ENCODE measurements around the gene HDAC4. TPM values are rescaled to one million over a fixed set of nuclear protein-coding genes. Genes with fewer than 3 reads are reported as not detected.
"Not testable (repeated sequence)": the region's sequence is repeated elsewhere in the genome, so short reads cannot be mapped to it uniquely, and the experiment has no call there.

Gene HDAC4
- total RNA-seq, 1 experiment from 2014 or later: 4.5 TPM

DNA sequence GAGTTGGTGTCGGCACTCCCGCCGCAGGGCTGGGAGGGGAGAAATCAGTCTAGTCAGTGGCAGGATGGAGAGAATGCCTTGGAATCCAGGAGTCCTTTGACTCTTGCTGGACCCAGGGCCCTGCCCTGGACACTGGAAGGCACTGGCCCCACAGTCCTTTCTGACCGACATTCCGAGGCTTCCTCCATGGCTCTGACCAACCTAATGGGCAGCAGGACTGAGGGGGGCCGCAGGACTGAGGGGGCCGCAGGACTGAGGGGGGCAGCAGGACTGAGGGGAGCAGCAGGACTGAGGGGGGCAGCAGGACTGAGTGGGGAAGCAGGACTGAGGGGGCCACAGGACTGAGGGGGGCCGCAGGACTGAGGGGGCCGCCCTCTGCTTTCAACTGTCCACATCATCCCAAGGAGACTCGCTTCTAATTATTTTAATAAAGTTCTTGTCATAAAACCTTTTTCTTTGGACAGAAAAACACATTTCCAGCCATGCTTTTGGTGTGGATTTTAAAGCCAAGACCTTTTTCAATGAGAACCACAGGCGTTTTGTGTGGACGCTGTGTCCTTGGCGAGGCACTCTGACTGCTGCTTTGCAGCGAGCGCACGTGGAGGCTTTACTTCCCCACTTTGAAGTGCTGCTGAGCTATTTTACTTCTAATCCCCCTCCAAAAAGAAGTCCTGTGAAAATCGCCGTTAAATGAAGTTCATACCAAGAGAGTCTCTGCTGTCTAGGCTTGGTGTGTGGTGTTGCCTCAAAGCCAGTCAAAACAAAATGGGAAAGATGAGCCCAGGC, 326.9 kb downstream of the HDAC4 start:
- in situ Hi-C loops (cut with HindIII; ENCODE audit: low sequenced_read_pairs): no loop called here
- DNase-seq (ENCODE audit: low spot score): no peak

DNA sequence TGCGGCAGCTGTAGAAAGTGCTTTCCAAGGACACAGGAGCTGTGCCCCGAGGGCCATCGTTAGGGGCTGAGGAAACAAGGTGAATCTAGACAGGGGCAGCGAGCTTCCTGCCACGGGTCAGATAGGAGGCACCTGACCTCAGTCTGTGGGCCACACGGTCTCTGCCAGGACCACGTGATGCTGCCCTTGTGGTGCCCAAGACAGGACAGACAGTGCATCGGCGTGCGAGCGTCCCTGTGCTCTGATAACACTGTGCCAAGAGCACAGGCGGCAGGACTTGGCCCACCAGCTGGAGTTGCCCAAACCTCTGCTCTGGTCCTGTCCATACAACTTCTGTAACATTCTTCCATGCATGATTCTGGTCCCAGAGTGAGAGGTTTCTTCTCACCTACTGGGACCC, 327.6 kb downstream of the HDAC4 start:
- in situ Hi-C loops (cut with HindIII; ENCODE audit: low sequenced_read_pairs): no loop called here
- no peak for DNase-seq (ENCODE audit: low spot score)

DNA sequence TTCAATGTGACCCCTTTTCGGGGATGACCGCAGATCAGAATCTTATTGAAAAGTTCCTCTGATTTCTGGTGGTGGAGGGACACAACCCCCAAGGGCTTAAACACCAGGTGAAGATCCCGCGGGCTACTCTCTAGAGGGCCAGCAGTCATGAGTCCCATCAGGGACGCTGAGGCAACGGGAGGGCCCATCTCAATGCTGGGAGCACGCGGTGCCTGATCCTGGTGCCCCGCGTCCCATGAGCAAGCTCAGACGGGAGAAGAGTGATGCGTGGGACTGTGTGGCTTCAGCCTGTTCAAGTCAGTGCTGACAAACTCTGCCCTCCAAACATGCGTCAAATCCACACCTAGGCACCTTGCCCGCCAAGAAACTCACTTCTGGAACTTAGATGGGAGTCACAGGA, 328.0 kb downstream of the HDAC4 start:
- in situ Hi-C loops (cut with HindIII; ENCODE audit: low sequenced_read_pairs): no loop called here
- no peak for DNase-seq (ENCODE audit: low spot score)

DNA sequence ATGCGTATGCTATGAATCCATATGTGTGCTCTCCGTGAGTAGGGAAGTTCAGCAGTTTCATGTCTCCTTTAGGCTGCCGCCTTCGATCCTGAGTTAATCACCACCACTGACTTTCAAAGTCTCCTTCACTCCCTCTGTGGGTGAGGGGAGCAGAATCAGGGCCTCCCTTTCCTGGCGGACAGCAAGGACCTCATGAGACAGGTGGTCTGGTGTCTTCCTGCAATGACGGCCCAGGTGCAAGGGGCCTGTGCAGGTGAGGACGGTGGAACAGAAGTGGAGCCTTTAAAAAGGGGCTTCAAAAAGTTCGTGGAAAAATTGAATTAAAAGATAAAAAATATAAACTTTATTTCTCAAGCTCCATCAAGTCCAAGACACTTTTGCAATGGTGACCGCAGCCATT, 330.4 kb downstream of the HDAC4 start:
- in situ Hi-C loops (cut with HindIII; ENCODE audit: low sequenced_read_pairs): no loop called here
- no peak for DNase-seq (ENCODE audit: low spot score)

DNA sequence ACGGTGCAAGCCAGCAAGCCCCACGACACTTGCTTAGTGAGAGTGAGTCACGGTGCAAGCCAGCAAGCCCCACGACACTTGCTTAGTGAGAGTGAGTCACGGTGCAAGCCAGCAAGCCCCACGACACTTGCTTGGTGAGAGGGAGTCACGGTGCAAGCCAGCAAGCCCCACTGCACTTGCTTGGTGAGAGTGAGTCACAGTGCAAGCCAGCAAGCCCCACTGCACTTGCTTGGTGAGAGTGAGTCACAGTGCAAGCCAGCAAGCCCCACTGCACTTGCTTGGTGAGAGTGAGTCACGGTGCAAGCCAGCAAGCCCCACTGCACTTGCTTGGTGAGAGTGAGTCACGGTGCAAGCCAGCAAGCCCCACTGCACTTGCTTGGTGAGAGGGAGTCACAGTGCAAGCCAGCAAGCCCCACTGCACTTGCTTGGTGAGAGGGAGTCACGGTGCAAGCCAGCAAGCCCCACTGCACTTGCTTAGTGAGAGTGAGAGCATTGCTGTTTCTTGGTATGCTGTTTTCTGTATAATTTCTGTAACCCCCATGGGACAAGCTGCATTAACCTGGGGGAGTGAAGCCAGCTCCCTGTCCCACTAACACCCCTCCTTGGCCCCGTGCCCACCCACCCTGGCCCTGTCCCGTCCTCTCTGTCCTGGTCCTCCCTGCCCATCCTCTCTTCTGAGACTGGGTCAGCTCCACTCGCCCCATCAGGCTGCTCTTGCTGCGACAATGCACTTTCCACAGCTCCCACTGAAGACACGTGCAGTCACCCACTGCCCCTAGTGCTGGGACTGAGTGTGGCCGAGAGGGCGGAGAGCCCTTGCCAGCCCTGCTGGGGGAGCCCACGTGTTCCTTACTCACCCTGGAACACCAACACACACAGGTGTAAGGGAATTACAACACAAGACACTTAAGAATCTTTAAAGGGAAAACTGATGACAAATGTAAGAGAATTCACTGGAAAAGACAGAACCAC, 331.2 kb downstream of the HDAC4 start:
- in situ Hi-C loops (cut with HindIII; ENCODE audit: low sequenced_read_pairs): not testable (repeated sequence)

DNA sequence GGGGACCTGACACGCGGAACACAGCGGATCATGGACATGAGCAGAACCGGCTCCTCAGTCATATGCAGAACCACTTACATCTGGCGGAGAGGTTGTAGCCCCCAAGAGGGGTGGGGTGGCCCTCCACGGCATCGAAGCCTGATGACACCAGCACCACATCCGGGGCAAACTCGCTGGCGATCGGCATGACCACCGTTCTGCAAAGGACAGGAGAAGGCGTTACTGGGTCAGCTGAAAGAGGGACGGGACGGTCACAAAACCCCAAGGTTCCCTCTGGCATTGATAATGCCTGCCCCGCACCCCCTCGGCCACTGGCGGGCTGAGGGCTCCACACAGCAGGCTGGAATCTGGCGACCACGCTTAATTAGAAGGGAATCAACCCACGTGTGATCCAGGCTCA, 332.4 kb downstream of the HDAC4 start:
- DNase-seq (ENCODE audit: low spot score): no peak

More for the DNA sequence above, 331.2 kb downstream of the HDAC4 start:
- not testable (repeated sequence) for DNase-seq (ENCODE audit: low spot score)

DNA sequence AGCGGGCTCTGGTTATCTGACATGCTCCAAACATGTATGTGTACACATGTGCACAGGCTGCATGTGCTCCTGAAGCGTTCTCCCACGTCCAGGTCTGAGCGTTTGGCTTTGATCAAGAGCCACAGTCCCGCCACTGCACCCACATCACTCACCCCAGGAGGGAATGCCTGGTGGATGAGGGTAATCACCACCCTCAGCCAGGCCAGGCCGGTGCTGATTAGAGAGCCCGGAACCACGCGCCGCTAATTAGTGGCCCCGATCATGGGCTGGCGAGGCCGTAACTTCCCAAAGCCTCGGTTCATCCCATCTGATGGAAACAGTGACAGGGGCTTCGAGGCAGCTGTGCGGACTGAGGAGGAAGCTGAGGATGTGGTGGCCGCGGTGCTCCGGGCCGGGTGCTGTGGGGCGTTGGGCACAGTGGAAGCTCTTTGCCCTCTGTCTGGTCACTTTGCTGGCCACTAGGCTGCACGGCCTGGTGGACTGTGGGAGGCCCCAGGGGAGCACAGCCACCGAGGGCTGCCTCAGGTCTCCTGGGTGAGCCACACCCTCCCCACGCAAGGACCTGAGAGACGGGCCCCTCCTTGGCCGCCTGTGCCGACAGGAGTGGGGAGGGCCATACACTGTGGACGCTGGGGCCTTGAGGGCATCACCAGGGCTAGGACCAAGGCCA, 333.5 kb downstream of the HDAC4 start:
- DNase-seq (ENCODE audit: low spot score): no peak
- in situ Hi-C loops (cut with HindIII; ENCODE audit: low sequenced_read_pairs): no loop called here

More for the DNA sequence above, 332.4 kb downstream of the HDAC4 start:
- in situ Hi-C loops (cut with HindIII; ENCODE audit: low sequenced_read_pairs): no loop called here

DNA sequence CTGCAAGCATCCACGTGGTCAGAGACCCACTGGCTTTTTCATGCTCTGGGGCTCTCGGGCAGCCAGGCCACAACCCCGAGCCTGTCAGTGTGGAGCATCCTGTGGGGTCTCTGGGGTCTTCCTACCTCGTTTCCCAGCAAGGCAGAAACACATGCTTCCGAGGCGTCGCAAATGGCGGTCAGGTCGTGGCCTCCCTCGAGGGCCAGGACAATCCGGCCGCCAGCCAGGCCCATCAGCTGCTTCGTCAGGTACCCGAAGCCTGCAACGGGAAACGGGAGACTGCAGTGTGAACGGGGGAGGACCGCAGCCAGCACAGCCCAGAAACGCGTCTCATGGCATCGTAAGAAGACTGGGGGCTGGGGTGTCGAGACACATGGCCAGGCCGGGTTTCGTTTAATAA, 334.2 kb downstream of the HDAC4 start:
- in situ Hi-C loops (cut with HindIII; ENCODE audit: low sequenced_read_pairs): no loop called here
- DNase-seq (ENCODE audit: low spot score): no peak

DNA sequence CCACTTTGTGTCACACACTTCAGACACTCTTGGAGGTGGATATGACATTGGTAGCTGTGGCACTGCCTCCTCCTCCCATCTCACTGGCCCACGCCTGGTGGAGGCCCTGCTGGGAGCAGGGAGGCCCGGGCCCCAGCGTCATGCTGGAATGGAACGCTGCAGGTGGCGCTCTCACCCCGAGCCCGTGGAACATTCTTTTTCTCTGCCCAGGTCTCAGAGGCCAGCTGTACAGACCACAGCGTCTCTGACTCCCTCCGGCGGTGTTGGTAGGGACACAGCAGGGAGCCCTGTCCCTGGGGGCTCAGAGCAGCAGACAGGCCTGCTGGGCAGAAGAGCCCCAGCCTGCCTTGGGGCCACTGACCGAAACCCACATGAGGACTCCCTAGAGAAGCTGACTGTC, 334.9 kb downstream of the HDAC4 start:
- DNase-seq (ENCODE audit: low spot score): no peak
- in situ Hi-C loops (cut with HindIII; ENCODE audit: low sequenced_read_pairs): no loop called here

DNA sequence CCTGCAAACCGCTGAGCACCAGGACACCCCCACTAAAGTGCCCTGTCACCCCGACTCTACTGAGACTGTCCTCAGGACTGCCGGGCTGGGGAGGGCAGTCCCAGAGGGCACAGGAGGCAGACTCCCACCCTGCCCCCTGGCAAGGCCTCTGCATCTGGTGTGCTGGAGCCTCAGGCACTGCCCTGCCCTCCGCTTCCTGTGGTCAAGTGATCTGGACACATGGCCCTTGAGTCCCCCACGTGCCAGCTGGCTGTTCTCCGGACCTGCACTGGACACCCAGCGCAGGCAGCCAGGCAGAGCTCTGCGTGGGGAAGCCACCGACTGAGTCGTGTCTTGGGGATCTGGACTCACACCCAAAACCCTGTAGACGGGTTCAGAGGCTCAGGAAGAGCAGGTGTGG, 335.3 kb downstream of the HDAC4 start:
- in situ Hi-C loops (cut with HindIII; ENCODE audit: low sequenced_read_pairs): no loop called here
- no peak for DNase-seq (ENCODE audit: low spot score)

DNA sequence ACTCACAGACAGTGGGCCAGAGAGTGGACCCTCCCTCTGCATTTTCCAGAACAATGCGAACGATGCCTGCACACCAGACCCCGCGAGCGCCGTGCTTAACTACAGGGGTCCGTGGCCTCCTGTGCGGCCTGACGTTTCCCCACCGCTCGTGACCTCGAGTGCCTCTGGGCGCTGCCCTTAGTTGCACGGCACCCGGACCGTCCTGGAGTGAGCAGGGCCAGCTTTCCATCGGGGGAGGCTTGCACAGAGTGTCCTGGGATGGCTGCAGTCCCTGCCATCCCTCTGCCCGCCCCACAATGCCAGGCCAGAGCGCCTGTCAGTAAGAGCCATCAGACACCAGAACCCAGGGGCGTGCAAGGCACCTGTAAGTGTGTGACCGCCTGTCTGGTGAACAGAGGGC, 335.9 kb downstream of the HDAC4 start:
- DNase-seq (ENCODE audit: low spot score): no peak
- in situ Hi-C loops (cut with HindIII; ENCODE audit: low sequenced_read_pairs): no loop called here

DNA sequence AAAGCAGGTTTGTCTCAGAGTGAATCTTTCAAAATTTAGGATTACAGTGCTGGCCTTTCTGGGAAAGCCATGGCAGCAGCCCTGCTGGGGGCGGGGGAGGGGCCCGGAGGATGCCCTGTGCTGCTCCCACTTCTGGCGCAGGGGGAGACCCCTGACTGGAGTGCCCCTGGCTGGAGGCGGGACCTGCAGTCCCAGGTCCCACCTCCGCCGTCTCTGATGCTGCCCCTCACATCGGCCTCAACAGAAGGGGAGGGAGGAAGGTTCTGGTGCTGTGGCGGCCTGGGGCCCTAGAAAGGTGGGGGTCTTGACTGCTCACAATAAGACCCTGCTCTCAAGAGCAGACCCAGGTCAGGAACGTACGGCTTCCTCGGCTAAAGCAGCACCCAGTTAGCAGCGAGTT, 336.6 kb downstream of the HDAC4 start:
- DNase-seq (ENCODE audit: low spot score): no peak
- in situ Hi-C loops (cut with HindIII; ENCODE audit: low sequenced_read_pairs): no loop called here

DNA sequence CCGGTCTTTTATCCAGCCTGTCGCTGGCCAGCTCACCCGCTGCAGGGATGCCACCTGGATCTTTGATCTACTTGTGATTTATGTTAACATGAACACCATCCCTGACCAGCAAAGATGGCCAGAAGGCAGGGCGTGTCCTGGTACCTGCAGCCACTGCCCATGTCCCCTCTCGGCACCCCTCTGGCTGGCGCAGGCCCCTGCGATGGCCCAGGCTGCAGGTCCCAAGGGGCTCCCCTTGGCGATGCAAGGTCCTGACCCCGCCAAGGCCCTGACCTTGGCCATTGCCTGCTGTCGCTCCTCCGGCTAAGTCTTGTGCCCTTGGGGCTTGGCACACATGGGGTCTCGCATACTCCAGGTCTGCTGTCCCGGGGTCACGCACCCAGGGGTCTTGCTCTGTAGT, 338.1 kb downstream of the HDAC4 start:
- in situ Hi-C loops (cut with HindIII; ENCODE audit: low sequenced_read_pairs): no loop called here
- no peak for DNase-seq (ENCODE audit: low spot score)

DNA sequence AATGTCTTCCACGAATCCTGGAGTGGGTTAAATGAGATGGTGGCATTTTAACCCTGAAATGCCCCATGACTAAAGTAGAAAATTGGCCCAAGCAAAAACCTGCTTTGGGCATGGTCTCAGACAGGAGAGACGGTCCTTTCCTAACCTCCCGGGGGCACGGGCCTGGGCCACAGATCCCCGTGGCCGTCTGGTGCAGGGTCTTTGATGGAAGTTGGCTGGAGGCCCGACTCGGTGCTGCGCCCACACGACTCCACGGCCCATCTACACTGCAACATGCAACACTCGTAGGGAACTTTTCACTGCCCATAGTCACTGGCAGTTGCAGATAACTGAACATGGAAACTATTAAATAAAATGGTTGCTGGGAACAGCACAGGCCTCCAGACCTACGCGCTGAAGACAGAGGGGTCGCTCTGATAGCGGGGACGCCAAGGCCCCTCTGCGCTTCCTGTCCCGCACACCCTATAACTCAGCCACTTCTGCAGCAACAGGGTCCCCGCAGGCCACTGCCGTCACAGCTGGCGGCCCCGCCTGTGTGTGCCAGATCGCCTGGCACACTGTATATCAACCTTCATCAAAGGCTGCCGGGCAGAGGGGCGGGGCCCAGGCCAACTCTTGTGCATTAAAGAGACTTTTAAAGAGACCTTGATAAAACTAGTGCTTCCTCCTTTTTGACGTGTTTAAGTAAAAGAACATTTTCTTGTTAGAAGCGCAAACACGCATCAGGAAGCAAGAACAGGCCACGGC, 338.8 kb downstream of the HDAC4 start:
- DNase-seq (ENCODE audit: low spot score): no peak
- in situ Hi-C loops (cut with HindIII; ENCODE audit: low sequenced_read_pairs): no loop called here

DNA sequence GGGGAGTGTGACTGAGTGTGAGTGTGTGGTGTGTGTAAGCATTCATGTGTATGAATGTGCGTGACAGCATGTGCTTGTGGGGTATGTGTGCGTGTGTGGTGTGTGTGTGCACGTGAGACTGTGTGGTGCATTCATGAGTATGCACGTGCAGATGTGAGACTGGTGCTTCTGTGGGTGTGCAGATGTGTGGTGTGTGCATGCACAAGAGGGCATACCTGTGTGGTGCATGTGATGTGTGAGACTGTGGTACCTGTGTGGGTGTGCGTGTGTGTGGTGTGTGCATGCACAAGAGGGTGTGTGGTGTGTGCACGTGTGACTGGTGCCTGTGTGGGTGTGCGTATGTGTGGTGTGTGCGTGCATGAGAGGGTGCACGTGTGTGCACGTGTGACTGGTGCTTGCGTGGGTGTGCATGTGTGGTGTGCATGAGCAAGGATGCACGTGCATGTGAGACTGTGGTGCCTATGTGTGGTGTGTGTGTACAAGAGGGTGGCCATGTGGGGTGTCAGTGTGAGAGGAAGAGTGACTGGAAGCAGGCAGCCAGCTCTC, 339.6 kb downstream of the HDAC4 start:
- DNase-seq (ENCODE audit: low spot score): no peak
- in situ Hi-C loops (cut with HindIII; ENCODE audit: low sequenced_read_pairs): no loop called here

DNA sequence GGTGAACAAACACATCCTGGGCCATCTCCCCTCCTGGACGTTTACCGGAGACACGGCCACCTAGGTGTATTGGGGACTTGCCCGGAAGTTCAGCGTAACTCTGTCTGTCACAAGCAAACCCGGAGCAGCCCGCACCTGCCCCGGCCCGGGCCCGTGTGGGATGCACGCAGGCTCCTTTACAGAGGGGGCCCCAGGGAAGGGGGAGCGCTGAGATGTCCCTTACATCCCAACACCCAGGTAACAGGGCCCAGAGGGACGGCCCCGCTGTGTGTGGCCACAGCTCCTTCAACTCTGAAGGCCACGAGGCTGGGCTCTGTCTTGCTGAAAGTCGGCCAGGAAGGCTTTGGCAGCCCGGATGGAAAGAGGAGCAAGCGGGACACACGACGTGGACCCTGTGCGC, 340.1 kb downstream of the HDAC4 start:
- in situ Hi-C loops (cut with HindIII; ENCODE audit: low sequenced_read_pairs): no loop called here
- no peak for DNase-seq (ENCODE audit: low spot score)

DNA sequence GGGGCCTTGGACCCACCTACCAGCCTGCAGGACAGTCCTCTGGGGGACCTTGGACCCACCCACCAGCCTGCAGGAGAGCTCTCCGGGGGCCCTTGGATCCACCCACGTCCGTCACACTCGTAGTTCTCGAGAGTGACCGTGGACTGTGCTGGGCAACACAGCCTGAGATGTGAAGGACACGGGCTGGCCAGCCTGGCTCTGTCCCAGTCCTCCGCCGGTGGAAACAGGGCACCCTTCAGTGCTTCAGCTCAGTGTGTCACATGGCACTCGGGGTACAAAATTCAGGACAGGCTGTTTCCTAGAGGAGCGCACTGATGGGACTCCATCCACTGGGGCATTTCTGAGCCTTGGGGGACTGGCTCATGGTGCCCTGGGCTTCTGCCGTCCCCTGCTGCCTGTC, 341.0 kb downstream of the HDAC4 start:
- peak; percentile 2 for DNase-seq (ENCODE audit: low spot score)
- in situ Hi-C loops (cut with HindIII; ENCODE audit: low sequenced_read_pairs): no loop called here

DNA sequence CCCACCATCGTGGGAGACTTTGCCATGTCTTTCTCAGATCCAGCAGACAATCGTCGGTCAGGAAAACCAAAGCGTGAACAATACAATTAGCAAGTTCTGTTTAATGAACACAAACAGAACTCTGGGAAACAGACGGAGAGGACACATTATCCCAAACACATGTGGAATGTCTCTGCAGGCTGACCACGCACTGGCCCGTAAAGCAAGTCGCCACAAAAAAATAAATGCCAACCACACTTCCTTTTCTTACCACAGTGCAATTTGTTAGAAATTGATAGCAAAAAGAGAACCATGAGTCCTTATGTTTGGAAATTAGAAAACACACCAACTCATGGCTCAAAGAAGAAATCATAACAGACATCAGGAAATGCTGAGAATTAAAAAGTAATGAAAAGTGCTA, 342.1 kb downstream of the HDAC4 start:
- in situ Hi-C loops (cut with HindIII; ENCODE audit: low sequenced_read_pairs): no loop called here
- no peak for DNase-seq (ENCODE audit: low spot score)

DNA sequence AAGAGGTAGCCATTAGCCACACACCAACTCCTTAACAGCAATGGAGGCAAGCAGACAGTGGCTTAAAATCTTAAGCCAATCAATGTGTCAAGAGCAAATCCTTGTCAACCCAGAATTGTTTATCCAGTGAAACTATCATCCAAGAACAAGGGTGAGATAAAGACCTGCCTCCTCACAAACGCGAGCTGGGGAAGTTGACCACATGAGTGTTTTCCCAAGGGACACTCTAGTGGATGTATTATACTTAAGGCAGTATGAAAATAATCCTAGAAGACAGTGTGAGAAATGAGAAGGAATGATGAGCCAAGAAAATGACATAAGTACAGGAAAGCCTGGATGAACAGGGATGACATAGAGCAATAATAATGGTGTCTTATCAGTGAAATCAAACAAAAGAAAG, 343.3 kb downstream of the HDAC4 start:
- DNase-seq (ENCODE audit: low spot score): no peak
- in situ Hi-C loops (cut with HindIII; ENCODE audit: low sequenced_read_pairs): no loop called here
